ENCODE results near the gene WEE2. TPM values are rescaled to one million over a fixed set of nuclear protein-coding genes. Genes with fewer than 3 reads are reported as not detected.
"Not testable (repeated sequence)": the region's sequence is repeated elsewhere in the genome, so short reads cannot be mapped to it uniquely, and the experiment has no call there.

Gene WEE2
- total RNA-seq, 4 donors from 2014 or later = 0.79 TPM; not detected in 3

- no peaks in the 10 kb centered on the region for H3K27me3 ChIP-seq
- intact Hi-C loops (cut with DNase I) = no loop called here
- H3K4me1 ChIP-seq = no peaks in the 10 kb centered on the region
- no peaks in the 10 kb centered on the region for H3K9me3 ChIP-seq
- TF ChIP-seq POLR2A (IDR thresholded peaks at IDR 0.05) (no peak), CTCF (IDR thresholded peaks at IDR 0.05) (no peak)
- no peak overlapping the region for H3K27ac ChIP-seq
- H3K36me3 ChIP-seq = peaks cover 63 to 85% of the 10 kb centered on the region in 2 donors
- WGBS, 2 donors = 95 to 97% methylated on average over 2 of the region's 2 CpGs
- no peak for DNase-seq
- H3K4me3 ChIP-seq (replicated peaks in 1 of 3) = no peak overlapping the region
Measured at GRCh38 chr7:141748396-141748795, 40.2 kb downstream of the WEE2 start.

GRCh38 chr7:141751904-141752303 is 43.8 kb downstream of the WEE2 start:
- intact Hi-C loops (cut with DNase I); H3K27ac ChIP-seq; DNase-seq; H3K27me3 ChIP-seq; H3K4me1 ChIP-seq; H3K9me3 ChIP-seq; H3K4me3 ChIP-seq (replicated peaks in 1 of 3): not testable (repeated sequence)
- peaks cover 45 to 65% of the 10 kb centered on the region in 2 donors for H3K36me3 ChIP-seq
- 98 to 99% methylated on average over 10 of the region's 10 CpGs for WGBS, 2 donors

- 96 to 98% methylated on average over 13 of the region's 13 CpGs for WGBS, 2 donors
- Histone ChIP-seq H3K36me3 (peaks cover 45 to 60% of the 10 kb centered on the region in 2 donors), H3K4me3 (replicated peaks in 1 of 3) (no peak overlapping the region), H3K27me3 (no peaks in the 10 kb centered on the region), H3K9me3 (no peaks in the 10 kb centered on the region), H3K4me1 (no peaks in the 10 kb centered on the region), H3K27ac (no peak overlapping the region)
- intact Hi-C loops (cut with DNase I) = no loop called here
- TF ChIP-seq CTCF (IDR thresholded peaks at IDR 0.05) = peak in 1 of 6 experiments; percentile 30
- TF ChIP-seq POLR2A (IDR thresholded peaks at IDR 0.05) = no peak
- no peak for DNase-seq
Measured at GRCh38 chr7:141752634-141753033, 44.5 kb downstream of the WEE2 start.

- Histone ChIP-seq H3K27ac (no peak overlapping the region), H3K36me3 (peaks cover 36 to 48% of the 10 kb centered on the region in 2 donors), H3K9me3 (no peaks in the 10 kb centered on the region), H3K4me3 (replicated peaks in 1 of 3) (no peak overlapping the region), H3K27me3 (no peaks in the 10 kb centered on the region), H3K4me1 (no peaks in the 10 kb centered on the region)
- TF ChIP-seq CTCF (IDR thresholded peaks at IDR 0.05) (peak; percentile 9 to 46 (median 34)), POLR2A (IDR thresholded peaks at IDR 0.05) (no peak)
- intact Hi-C loops (cut with DNase I) = no loop called here
- 86 to 94% methylated on average over 6 of the region's 6 CpGs for WGBS, 2 donors
- no peak for DNase-seq
Measured at GRCh38 chr7:141754939-141755338, 46.8 kb downstream of the WEE2 start.

GRCh38 chr7:141763797-141764196 is 55.6 kb downstream of the WEE2 start, which contains the start of gene TAS2R3:
TAS2R3 (plus strand) TSS chr7:141764097; CDS start chr7:141764159, 62 bp downstream.
- no peaks in the 10 kb centered on the region for H3K27me3 ChIP-seq
- DNase-seq = no peak
- no peak within 1 kb of the TSS for H3K4me3 ChIP-seq (replicated peaks in 1 of 3)
- H3K4me1 ChIP-seq = no peaks in the 10 kb centered on the region
- no peak within 1 kb of the TSS for H3K27ac ChIP-seq
- no peaks in the 10 kb centered on the region for H3K9me3 ChIP-seq
- TF ChIP-seq CTCF (IDR thresholded peaks at IDR 0.05) (no peak), POLR2A (IDR thresholded peaks at IDR 0.05) (no peak)
- 95% methylated on average over 3 of the region's 3 CpGs for WGBS, 2 donors
- peaks cover 0 to 10% of the 10 kb centered on the region in 2 donors for H3K36me3 ChIP-seq
- intact Hi-C loops (cut with DNase I) = no loop called here

GRCh38 chr7:141770083-141770583 is 62.0 kb downstream of the WEE2 start:
- H3K4me3 ChIP-seq (replicated peaks in 1 of 3); intact Hi-C loops (cut with DNase I); H3K36me3 ChIP-seq; H3K4me1 ChIP-seq; H3K27ac ChIP-seq; H3K27me3 ChIP-seq; DNase-seq; H3K9me3 ChIP-seq: not testable (repeated sequence)
- WGBS, 2 donors = 95 to 97% methylated on average over 3 of the region's 3 CpGs
